Measurements from ENCODE around the gene ERAP2.

Gene ERAP2

DNA sequence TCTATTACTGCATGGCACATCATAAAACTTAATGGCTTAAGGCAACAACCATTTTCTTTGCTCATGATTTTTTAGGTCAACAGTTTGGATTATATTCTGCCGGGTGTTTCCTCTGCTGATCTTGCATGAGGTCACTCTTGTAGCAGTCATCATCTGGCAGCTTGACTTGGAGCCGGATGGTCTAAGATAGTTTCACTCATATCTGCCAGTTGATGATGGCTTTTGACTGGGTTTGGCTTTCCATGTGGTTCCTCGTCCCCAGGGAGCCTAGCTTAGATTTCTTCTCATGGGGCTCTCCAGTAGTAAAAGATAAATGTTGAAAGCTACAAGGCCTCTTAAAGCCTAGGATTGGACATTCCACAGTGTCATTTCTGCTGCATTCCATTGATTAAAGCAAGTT, 87.0 kb downstream of the ERAP2 start:
- ATAC-seq: peak; percentile 85
- DNase-seq: peak; percentile 24

DNA sequence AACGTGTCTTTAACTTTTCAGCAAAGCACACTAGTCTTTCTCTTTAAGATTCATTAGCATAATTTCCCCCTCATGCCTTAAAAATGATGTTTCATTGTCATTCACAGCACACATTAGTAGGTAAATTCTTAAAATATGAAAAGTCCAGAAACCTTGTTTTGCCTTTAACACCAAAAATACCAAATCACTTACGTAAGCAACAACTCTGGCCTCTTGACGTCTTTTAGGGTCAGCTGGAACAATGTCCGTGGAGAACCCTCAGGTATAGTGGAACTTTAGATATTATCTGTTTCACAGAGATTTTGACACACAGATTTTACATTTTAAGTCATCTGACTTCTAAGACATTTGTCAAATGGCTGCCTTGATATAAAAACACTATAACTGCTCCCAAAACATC, 90.5 kb downstream of the ERAP2 start:
- DNase-seq: no peak
- ATAC-seq: no peak

DNA sequence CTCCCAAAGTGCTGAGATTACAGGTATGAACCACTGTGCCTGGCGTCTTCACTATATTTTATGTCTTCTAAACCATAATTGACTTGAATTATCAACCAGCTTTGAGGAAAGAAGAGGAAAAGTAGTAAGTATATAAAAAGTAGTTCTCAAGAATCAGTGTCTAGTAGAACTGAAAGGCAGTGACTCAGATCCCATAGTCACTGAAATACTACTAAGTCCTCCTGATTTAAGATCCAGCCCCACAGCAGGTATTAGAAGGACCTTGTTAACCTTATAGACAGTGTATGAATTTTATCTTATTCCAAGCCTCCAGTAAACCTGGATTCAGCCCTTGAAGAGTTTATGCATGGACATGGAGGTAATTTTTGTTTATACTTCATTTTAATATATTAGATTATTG, 91.1 kb downstream of the ERAP2 start:
- ATAC-seq: no peak

DNA sequence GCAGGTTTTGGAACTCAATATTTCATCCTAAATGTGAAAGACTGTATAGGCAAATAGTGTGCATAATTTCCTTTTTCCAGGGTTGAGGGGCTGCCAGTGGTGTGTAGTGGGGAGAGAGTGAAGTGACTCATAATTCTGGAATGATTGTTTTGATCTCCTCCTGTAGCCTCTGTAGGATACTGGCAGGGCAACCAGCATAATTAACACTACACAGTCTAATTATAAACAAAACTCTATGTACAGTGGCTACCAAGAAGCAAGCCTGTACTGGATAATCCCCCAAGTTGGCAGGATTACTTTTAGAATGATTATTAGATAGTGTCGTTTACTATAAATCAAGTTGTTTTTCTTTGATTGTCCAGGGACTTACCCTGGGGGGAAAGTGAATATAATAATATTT, 91.8 kb downstream of the ERAP2 start:
- ATAC-seq (no peak), DNase-seq (no peak)

More for the DNA sequence above, 91.1 kb downstream of the ERAP2 start:
- no peak for DNase-seq

DNA sequence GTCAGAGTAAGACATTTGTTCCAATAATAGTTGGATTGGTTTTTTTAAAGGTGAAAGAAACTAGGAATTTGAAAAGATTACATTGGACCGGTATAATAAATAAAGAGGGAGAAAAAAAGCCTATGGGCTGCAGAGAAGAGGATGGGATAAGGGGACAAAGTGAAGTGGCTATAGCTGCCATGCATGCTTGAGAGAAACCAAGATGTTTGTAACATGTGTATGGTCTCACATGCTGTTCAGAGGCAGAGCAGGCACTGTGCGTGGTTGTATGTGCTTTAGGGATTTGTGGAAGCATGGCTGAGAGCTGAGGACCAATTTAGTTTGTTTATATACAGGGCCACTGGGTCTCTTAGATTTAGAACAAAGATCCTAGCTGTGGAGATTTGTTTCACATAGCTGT, 92.3 kb downstream of the ERAP2 start:
- no peak for DNase-seq
- ATAC-seq: no peak

Measured in stimulated activated naive CD8-positive, alpha-beta T cell treated with anti-CD3 and anti-CD28 coated beads, Interleukin-15, Interleukin-2, amounts not matched to agents 100 U/mL and 50 U/mL, for 24 hours (primary cell).